ENCODE results near the gene GRB7. TPM values are rescaled to one million over a fixed set of nuclear protein-coding genes. Genes with fewer than 3 reads are reported as not detected.

GRB7 gene
- total and polyA plus RNA-seq, 2 donors (not counting 1 experiment from before 2014, with no cell fraction given) = 0.81 to 0.84 TPM

GRCh38 chr17:39754958-39755553 lies 17.3 kb downstream of the GRB7 start:
- Histone ChIP-seq H3K9ac (ENCODE audit: low read length) (peak overlapping the region; percentile 70), H2AFZ (ENCODE audit: insufficient read depth, low read depth, low read length, poor library complexity, severe bottlenecking) (peak overlapping the region; percentile 64), H3K4me1 (ENCODE audit: control insufficient read depth in 2 of 2, insufficient read depth in 2 of 2, low read length in 2 of 2) (peaks cover 64 to 67% of the 10 kb centered on the region in 2 donors), H3K27me3 (replicated peaks in 1 of 4; ENCODE audit: control extremely low read depth in 1 of 4, control insufficient read depth in 3 of 4, insufficient read depth in 4 of 4, low read length in 3 of 4) (no peaks in the 10 kb centered on the region), H3K36me3 (replicated peaks in 1 of 2; ENCODE audit: control extremely low read depth in 1 of 2, control insufficient read depth in 1 of 2, extremely low read depth in 1 of 2, insufficient read depth in 2 of 2, low read length in 1 of 2) (no peaks in the 10 kb centered on the region), H3K27ac (ENCODE audit: low read length in 2 of 2) (peak overlapping the region; percentile 100), H4K20me1 (ENCODE audit: control insufficient read depth, insufficient read depth, low read length, poor library complexity, severe bottlenecking) (no peaks in the 10 kb centered on the region), H3K4me2 (replicated peaks; ENCODE audit: low read depth, low read length, poor library complexity, severe bottlenecking) (peak overlapping the region; percentile 89), H3K79me2 (ENCODE audit: control insufficient read depth, insufficient read depth, low read length) (peaks cover 22% of the 10 kb centered on the region), H3K9me3 (ENCODE audit: control extremely low read depth in 1 of 3, control insufficient read depth in 2 of 3, insufficient read depth in 1 of 3, low read length in 2 of 3) (peaks cover 0 to 9% (median 0%) of the 10 kb centered on the region in 3 donors), H3K4me3 (ENCODE audit: control extremely low read depth in 1 of 5, extremely low read depth in 1 of 5, insufficient read depth in 1 of 5, low read depth in 2 of 5, low read length in 4 of 5) (peak overlapping the region in 4 of 5 experiments; percentile 45 to 63 (median 54))
- Mint-ChIP-seq H3K4me3 (peak overlapping the region; percentile 84), H3K27ac (peak overlapping the region; percentile 97), H3K27me3 (no peaks in the 10 kb centered on the region), H3K4me1 (peaks cover 69% of the 10 kb centered on the region), H3K9me3 (ENCODE audit: insufficient read depth) (peaks cover 2% of the 10 kb centered on the region)
- ATAC-seq (ENCODE audit: low read depth) (no peak), DNase-seq (no peak)
- ChIA-PET CTCF (interaction anchor here (0.7 to 3.6 kb wide), 21 partner anchors 10 to 225 kb away, joined by 3 to 32 read pairs (median 6); partner anchors contain the start of genes IKZF3, MIEN1, PGAP3 and PSMD3), POLR2A (interaction anchor here (0.5 to 3.1 kb wide), 26 partner anchors 12 to 511 kb away, joined by 3 to 58 read pairs (median 5); partner anchors contain the start of genes IKZF3, MIEN1, PGAP3 and PSMD3)
- no peak for TF ChIP-seq EZH2 (IDR thresholded peaks at IDR 0.05; ENCODE audit: borderline replicate concordance, insufficient read depth, low read depth, low read length, poor library complexity, severe bottlenecking)
- no peak for TF ChIP-seq CTCF (IDR thresholded peaks at IDR 0.05)
- 17% methylated on average over 12 of the region's 21 CpGs for WGBS (ENCODE audit: insufficient coverage)
- intact Hi-C loops (cut with micrococcal nuclease) = loop anchor here (1.0 to 10.0 kb wide), 10 partner anchors 25 to 225 kb away; partner anchors contain the start of genes IKZF3, LRRC3C, MIEN1 and ORMDL3

Data from B cell (primary cell).